ENCODE results near the gene MPC1. TPM values are rescaled to one million over a fixed set of nuclear protein-coding genes. Genes with fewer than 3 reads are reported as not detected.

The MPC1 gene
- total and polyA plus RNA-seq, 2 donors (not counting 3 experiments of a cell fraction or from before 2014, with no cell fraction given): 15.5 to 17.5 TPM

DNA sequence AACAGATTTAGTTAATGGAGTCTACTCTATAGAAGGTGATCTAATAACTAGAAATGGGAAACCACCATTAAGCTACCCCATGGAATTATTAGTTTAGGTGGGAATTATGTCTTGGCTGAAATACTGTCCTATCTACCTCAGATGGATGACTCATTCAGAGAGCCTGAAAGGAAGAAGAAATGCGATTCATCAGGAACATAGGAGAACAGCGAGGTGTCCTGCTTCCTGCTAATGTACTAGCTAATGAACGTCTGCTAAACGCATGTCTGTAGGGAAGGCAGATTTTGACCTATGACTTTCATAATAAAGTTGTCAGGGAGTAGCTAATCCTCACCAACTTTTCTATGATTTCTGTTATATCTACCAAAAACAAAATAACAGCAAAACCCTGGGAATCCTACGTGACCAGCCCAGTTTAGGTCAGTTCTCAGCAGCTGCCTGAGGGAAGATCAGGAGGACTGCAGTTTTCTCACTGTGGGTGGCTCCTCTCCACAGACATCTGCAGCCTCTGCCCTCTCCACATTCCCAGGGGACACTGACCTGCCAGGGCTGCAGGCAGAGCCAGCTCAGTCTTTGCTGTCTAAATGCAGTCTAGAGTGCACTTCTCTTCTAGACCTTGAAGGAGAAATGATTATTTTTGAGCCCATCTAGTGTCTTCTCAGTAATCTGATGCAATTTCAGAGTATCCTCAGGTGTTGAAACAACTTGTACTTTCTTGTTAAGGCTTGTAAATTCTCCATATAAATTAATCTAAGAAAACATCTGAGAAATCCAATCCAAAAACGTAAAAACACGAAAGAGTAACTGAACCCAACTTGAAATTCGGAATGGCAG lies 22.3 kb downstream of the MPC1 start:
- Histone ChIP-seq H3K27ac (ENCODE audit: insufficient read depth, low read depth, low read length) (no peak overlapping the region), H3K36me3 (ENCODE audit: control insufficient read depth in 2 of 2, extremely low read depth in 1 of 2, insufficient read depth in 2 of 2, low read length in 2 of 2) (no peaks in the 10 kb centered on the region), H3K4me1 (ENCODE audit: control insufficient read depth, extremely low read depth, insufficient read depth, low read length) (peaks cover 15% of the 10 kb centered on the region), H4K20me1 (replicated peaks; ENCODE audit: control insufficient read depth, extremely low read depth, insufficient read depth, low read length) (no peaks in the 10 kb centered on the region), H3K9me1 (replicated peaks; ENCODE audit: control insufficient read depth, extremely low read depth, insufficient read depth, low read length) (no peaks in the 10 kb centered on the region), H3K9me3 (replicated peaks; ENCODE audit: control insufficient read depth, insufficient read depth, low read length) (no peaks in the 10 kb centered on the region), H2AFZ (ENCODE audit: low read depth, low read length) (no peak overlapping the region), H3K79me2 (ENCODE audit: control insufficient read depth, insufficient read depth, low read length) (no peaks in the 10 kb centered on the region), H3K9ac (replicated peaks; ENCODE audit: extremely low read depth, insufficient read depth, low read length) (no peak overlapping the region), H3K27me3 (ENCODE audit: control insufficient read depth in 2 of 2, insufficient read depth in 2 of 2, low read length in 2 of 2) (peaks cover 8 to 16% of the 10 kb centered on the region in 2 experiments), H3K4me3 (replicated peaks in 1 of 3; ENCODE audit: insufficient read depth in 1 of 3, low read depth in 1 of 3, low read length in 3 of 3) (no peak overlapping the region), H3K4me2 (ENCODE audit: insufficient read depth, low read length) (no peak overlapping the region)
- TF ChIP-seq, protein P1, sequence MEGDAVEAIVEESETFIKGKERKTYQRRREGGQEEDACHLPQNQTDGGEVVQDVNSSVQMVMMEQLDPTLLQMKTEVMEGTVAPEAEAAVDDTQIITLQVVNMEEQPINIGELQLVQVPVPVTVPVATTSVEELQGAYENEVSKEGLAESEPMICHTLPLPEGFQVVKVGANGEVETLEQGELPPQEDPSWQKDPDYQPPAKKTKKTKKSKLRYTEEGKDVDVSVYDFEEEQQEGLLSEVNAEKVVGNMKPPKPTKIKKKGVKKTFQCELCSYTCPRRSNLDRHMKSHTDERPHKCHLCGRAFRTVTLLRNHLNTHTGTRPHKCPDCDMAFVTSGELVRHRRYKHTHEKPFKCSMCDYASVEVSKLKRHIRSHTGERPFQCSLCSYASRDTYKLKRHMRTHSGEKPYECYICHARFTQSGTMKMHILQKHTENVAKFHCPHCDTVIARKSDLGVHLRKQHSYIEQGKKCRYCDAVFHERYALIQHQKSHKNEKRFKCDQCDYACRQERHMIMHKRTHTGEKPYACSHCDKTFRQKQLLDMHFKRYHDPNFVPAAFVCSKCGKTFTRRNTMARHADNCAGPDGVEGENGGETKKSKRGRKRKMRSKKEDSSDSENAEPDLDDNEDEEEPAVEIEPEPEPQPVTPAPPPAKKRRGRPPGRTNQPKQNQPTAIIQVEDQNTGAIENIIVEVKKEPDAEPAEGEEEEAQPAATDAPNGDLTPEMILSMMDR (IDR thresholded peaks at IDR 0.05; ENCODE audit: extremely low read depth in 1 of 2, insufficient read depth in 1 of 2, low read depth in 1 of 2, low read length in 2 of 2): no peak
- no peak for TF ChIP-seq POLR2AphosphoS5 (IDR thresholded peaks at IDR 0.05; ENCODE audit: insufficient read depth, low read depth, low read length)
- peak; percentile 76 for TF ChIP-seq FOS (IDR thresholded peaks at IDR 0.05; ENCODE audit: borderline replicate concordance, insufficient read depth, low read length)
- TF ChIP-seq, protein P2, sequence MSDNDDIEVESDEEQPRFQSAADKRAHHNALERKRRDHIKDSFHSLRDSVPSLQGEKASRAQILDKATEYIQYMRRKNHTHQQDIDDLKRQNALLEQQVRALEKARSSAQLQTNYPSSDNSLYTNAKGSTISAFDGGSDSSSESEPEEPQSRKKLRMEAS (IDR thresholded peaks at IDR 0.05; ENCODE audit: insufficient read depth, insufficient read length): no peak
- POLR2A ChIA-PET: no interaction called here
- FAIRE-seq (peak; percentile 24), DNase-seq (ENCODE audit: low read depth, low spot score) (no peak)
- dilution Hi-C loops (cut with MboI; ENCODE audit: extremely low pct_ligation_motif_present, low sequenced_read_pairs): no loop called here
- CTCF ChIA-PET: interaction anchor here (0.9 kb wide), 2 partner anchors 18 to 21 kb away, joined by 3 to 6 read pairs; partner anchors contain the start of gene SFT2D1
- intact Hi-C loops (cut with micrococcal nuclease): no loop called here
- BruUV-seq (replicated peaks): no TSS peak
